Measurements from ENCODE around the gene ABCG8.

DNA sequence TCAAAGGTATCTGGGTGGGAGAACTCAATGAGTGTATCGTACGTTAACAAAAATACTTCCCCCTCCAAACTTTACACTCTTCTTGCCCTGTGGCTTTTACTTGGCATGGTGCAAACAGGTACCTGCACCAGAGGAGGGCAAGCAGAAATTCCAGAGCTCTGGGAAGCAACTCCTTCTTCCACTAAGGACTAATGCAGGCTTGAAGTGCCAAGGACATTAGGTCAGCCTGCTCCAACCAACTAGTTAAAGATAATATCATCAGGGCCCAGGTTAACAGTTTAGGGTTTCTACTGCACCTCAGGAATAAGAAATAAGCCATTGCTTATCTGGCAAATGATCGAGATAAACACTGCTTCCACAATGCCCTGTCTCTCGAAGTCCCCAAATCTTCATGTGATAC lies 86.7 kb downstream of the ABCG8 start:
- TF ChIP-seq TCF4 (CRISPR knock-in tag; IDR thresholded peaks at IDR 0.05; ENCODE audit: borderline replicate concordance) = no peak
- TF ChIP-seq, protein P1, sequence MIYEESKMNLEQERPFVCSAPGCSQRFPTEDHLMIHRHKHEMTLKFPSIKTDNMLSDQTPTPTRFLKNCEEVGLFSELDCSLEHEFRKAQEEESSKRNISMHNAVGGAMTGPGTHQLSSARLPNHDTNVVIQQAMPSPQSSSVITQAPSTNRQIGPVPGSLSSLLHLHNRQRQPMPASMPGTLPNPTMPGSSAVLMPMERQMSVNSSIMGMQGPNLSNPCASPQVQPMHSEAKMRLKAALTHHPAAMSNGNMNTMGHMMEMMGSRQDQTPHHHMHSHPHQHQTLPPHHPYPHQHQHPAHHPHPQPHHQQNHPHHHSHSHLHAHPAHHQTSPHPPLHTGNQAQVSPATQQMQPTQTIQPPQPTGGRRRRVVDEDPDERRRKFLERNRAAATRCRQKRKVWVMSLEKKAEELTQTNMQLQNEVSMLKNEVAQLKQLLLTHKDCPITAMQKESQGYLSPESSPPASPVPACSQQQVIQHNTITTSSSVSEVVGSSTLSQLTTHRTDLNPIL (CRISPR knock-in tag; IDR thresholded peaks at IDR 0.05; ENCODE audit: low read depth) = no peak
- TF ChIP-seq ISL1 (CRISPR knock-in tag; IDR thresholded peaks at IDR 0.05) = no peak
- no peak for TF ChIP-seq ZNF565 (CRISPR knock-in tag; conservative IDR thresholded peaks at IDR 0.05; ENCODE audit: low read depth)
- no peak for TF ChIP-seq BACH2 (CRISPR knock-in tag; IDR thresholded peaks at IDR 0.05; ENCODE audit: borderline replicate concordance)
- TF ChIP-seq ZFP30 (CRISPR knock-in tag; IDR thresholded peaks at IDR 0.05) = no peak
- no peak for TF ChIP-seq CSDC2 (CRISPR knock-in tag; IDR thresholded peaks at IDR 0.05)
- TF ChIP-seq, protein P2, sequence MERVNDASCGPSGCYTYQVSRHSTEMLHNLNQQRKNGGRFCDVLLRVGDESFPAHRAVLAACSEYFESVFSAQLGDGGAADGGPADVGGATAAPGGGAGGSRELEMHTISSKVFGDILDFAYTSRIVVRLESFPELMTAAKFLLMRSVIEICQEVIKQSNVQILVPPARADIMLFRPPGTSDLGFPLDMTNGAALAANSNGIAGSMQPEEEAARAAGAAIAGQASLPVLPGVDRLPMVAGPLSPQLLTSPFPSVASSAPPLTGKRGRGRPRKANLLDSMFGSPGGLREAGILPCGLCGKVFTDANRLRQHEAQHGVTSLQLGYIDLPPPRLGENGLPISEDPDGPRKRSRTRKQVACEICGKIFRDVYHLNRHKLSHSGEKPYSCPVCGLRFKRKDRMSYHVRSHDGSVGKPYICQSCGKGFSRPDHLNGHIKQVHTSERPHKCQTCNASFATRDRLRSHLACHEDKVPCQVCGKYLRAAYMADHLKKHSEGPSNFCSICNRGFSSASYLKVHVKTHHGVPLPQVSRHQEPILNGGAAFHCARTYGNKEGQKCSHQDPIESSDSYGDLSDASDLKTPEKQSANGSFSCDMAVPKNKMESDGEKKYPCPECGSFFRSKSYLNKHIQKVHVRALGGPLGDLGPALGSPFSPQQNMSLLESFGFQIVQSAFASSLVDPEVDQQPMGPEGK (CRISPR knock-in tag; IDR thresholded peaks at IDR 0.05; ENCODE audit: borderline replicate concordance) = no peak
- TF ChIP-seq RARB (CRISPR knock-in tag; IDR thresholded peaks at IDR 0.05) = no peak
- TF ChIP-seq CSRNP3 (CRISPR knock-in tag; IDR thresholded peaks at IDR 0.05) = no peak
- no peak for TF ChIP-seq ARNTL (CRISPR knock-in tag; IDR thresholded peaks at IDR 0.05; ENCODE audit: borderline replicate concordance, low read depth)
- TF ChIP-seq TOX (CRISPR knock-in tag; IDR thresholded peaks at IDR 0.05; ENCODE audit: borderline replicate concordance) = no peak
- TF ChIP-seq, protein P3, sequence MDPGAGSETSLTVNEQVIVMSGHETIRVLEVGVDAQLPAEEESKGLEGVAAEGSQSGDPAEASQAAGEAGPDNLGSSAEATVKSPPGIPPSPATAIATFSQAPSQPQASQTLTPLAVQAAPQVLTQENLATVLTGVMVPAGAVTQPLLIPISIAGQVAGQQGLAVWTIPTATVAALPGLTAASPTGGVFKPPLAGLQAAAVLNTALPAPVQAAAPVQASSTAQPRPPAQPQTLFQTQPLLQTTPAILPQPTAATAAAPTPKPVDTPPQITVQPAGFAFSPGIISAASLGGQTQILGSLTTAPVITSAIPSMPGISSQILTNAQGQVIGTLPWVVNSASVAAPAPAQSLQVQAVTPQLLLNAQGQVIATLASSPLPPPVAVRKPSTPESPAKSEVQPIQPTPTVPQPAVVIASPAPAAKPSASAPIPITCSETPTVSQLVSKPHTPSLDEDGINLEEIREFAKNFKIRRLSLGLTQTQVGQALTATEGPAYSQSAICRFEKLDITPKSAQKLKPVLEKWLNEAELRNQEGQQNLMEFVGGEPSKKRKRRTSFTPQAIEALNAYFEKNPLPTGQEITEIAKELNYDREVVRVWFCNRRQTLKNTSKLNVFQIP (CRISPR knock-in tag; IDR thresholded peaks at IDR 0.05; ENCODE audit: borderline replicate concordance, low read depth) = no peak
- no peak for TF ChIP-seq ZNF70 (CRISPR knock-in tag; IDR thresholded peaks at IDR 0.05)
